H1 (cell line): ENCODE results near the gene KCTD16. TPM values are rescaled to one million over a fixed set of nuclear protein-coding genes. Genes with fewer than 3 reads are reported as not detected.

Experiments
- BRCA1 ChIP-seq: IDR thresholded peaks from 2 replicates; pipeline ENCODE4 v1.6.1; 2012; ENCODE audit warnings: low read depth, low read length, improper control_type of control experiment
- CHD7 ChIP-seq: fragments of 300-600 bp; sonication (generic); IDR thresholded peaks from 2 replicates; pipeline ENCODE4 v1.7.1; 2012; ENCODE audit warnings: low read length, moderate library complexity, mild to moderate bottlenecking, inconsistent platforms; ENCODE audit not compliant: insufficient replicate concordance
- TCF12 ChIP-seq: IDR thresholded peaks from 2 replicates; pipeline ENCODE4 v1.6.1; 2011; ENCODE audit warnings: low read depth, mild to moderate bottlenecking, low read length
- polyA plus RNA-seq, 7 experiments: library from polyadenylated mRNA; depleted of rRNA in 3 of 7; stranded (reverse) in 5 of 7; unstranded in 2 of 7; fragments of >200 nt in 5 of 7; fragments of 200-250 nt in 2 of 7; gene quantifications; 1 replicate in 5 of 7; 2 replicates in 1 of 7; 4 replicates in 1 of 7; pipeline versions ENCODE4 v1.2.1 to v1.2.3, GENCODE V29; 2011 to 2013; ENCODE audit warnings: missing spikeins in 2 of 7, mixed read lengths in 2 of 7
- total RNA-seq: library from RNA; stranded (reverse); fragmentation: NEBNext Ultra II Directional; extraction: Animal tissue kit (Norgen Biotek cat#: 25700); gene quantifications from 2 replicates; pipeline ENCODE4 v1.2.1, GENCODE V29; 2021

KCTD16 gene
- total and polyA plus RNA-seq, 2 of the 8 experiments (the other 6 are each of a cell fraction or from before 2014, with no cell fraction given): 0.03 to 0.24 TPM

DNA sequence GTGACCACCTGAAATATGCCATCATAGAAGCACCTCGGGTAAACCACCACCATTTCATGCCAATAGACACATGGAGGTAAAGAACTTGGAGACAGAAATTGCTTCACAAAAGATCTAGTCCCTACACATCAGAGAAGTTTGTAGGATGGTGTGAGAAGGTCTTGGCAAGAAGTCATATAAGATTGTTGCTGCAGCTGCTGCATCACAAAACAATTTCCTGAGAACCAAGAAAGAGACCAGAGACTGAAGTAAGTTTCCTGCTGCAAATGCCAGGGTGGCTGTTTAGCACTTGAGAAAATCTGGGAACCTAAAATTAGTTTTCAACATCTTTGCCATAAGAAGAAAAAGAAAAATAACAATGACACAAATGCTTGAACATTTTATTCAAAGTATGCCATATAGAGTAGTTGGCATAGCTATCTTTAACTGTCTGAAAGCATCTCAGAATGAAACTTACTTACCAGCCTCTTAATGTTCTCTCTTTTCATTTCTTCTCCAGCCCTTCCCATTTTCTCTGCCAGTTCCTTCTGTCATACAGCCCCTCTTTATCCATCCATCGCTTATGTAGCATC lies 114.3 kb downstream of the KCTD16 start (continued):
- TF ChIP-seq CHD7 (no peak), TCF12 (no peak), BRCA1 (no peak)
